Activated naive CD8-positive, alpha-beta T cell (primary cell): ENCODE results near the gene LDB2.

Experiments
- H3K27ac Mint-ChIP-seq: one replicate; pipeline ENCODE4 v1.8.0; 2021; ENCODE audit warnings: mixed read lengths
- H3K27me3 Mint-ChIP-seq: one replicate; pipeline ENCODE4 v1.8.0; 2021; ENCODE audit warnings: mixed read lengths
- H3K36me3 Mint-ChIP-seq: one replicate; pipeline ENCODE4 v1.8.0; 2021; ENCODE audit warnings: mixed read lengths
- H3K4me1 Mint-ChIP-seq: one replicate; pipeline ENCODE4 v1.8.0; 2021; ENCODE audit warnings: low read depth, mixed read lengths
- H3K4me3 Mint-ChIP-seq: one replicate; pipeline ENCODE4 v1.8.0; 2021; ENCODE audit warnings: mild to moderate bottlenecking, mixed read lengths
- H3K9me3 Mint-ChIP-seq: one replicate; pipeline ENCODE4 v1.8.0; 2021; ENCODE audit warnings: low read depth, mixed read lengths

Gene LDB2

GRCh38 chr4:16865897-16866283, 32.6 kb downstream of the LDB2 start:
- H3K4me1 Mint-ChIP-seq, result no peaks in the 10 kb centered on the region

DNA sequence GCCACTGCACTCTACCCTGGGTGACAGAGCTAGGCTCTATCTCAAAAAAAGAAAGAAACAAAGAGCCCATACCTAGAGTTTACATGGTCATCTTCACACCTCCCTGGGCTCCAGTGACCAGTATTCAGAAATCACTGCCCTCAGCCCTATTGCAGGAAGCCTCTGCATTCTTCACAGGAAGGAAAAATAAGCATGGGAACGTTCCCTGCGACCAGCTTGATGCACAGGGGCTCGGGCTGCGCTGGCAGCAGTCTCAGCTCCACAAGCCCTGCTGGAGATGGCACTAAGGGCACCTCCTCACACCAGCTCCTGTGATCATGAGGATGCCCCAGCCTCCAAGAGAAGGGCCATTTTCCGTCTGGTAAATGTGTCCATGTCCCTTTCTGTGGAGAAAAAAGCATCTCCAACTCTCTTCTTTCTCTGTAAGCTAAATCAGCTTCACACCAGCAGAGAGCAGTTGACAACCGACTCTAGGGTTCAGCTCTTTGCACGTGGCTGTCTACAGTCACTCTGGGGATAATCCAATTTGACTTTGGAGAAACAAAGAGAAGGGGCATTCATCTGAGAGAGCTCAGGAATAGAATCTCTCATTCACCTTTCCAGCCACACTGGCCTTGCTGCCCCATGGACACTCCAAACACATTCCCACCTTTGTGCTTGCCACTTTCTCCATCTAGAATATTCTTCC, 33.1 kb downstream of the LDB2 start:
- no peaks in the 10 kb centered on the region for H3K36me3 Mint-ChIP-seq

More at GRCh38 chr4:16865897-16866283, 32.6 kb downstream of the LDB2 start:
- Mint-ChIP-seq H3K4me3 (no peak overlapping the region), H3K9me3 (no peaks in the 10 kb centered on the region), H3K27ac (no peak overlapping the region), H3K27me3 (peaks cover 1% of the 10 kb centered on the region), H3K36me3 (no peaks in the 10 kb centered on the region)

DNA sequence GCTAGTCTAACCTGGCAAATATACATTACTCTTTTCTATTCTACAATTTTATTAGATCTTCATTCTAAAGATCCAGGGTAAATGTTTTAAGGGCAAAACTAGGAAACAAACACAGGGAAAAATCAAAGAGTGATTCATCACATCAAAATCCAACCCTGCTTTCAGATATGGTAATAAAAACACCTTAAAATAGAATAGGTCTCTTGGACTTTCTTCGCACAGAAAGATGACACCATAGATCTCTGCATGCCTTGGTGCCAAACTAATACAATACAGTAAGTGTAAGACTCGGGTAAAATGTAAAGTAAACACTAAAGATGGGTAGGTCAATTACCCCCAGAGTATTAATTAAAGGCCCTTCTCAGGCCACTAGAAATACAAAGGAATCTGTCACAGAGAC, 34.2 kb downstream of the LDB2 start:
- no peaks in the 10 kb centered on the region for H3K4me1 Mint-ChIP-seq
- no peak overlapping the region for H3K27ac Mint-ChIP-seq
- peaks cover 1% of the 10 kb centered on the region for H3K27me3 Mint-ChIP-seq

More for the DNA sequence above, 33.1 kb downstream of the LDB2 start:
- H3K9me3 Mint-ChIP-seq, result no peaks in the 10 kb centered on the region
- H3K27me3 Mint-ChIP-seq, result peaks cover 1% of the 10 kb centered on the region
- no peak overlapping the region for H3K4me3 Mint-ChIP-seq
- H3K4me1 Mint-ChIP-seq, result no peaks in the 10 kb centered on the region
- no peak overlapping the region for H3K27ac Mint-ChIP-seq

GRCh38 chr4:16862697-16863096, 35.7 kb downstream of the LDB2 start:
- H3K27me3 Mint-ChIP-seq, result peaks cover 1% of the 10 kb centered on the region
- no peak overlapping the region for H3K27ac Mint-ChIP-seq
- H3K36me3 Mint-ChIP-seq, result no peaks in the 10 kb centered on the region
- no peak overlapping the region for H3K4me3 Mint-ChIP-seq
- H3K4me1 Mint-ChIP-seq, result no peaks in the 10 kb centered on the region
- no peaks in the 10 kb centered on the region for H3K9me3 Mint-ChIP-seq

More for the DNA sequence above, 34.2 kb downstream of the LDB2 start:
- Mint-ChIP-seq H3K9me3 (no peaks in the 10 kb centered on the region), H3K36me3 (no peaks in the 10 kb centered on the region), H3K4me3 (no peak overlapping the region)

GRCh38 chr4:16860516-16860915, 37.9 kb downstream of the LDB2 start:
- Mint-ChIP-seq H3K4me1 (no peaks in the 10 kb centered on the region), H3K4me3 (no peak overlapping the region), H3K9me3 (no peaks in the 10 kb centered on the region), H3K27ac (no peak overlapping the region), H3K27me3 (peaks cover 1% of the 10 kb centered on the region), H3K36me3 (no peaks in the 10 kb centered on the region)

- Mint-ChIP-seq H3K4me3 (no peak overlapping the region), H3K27me3 (no peaks in the 10 kb centered on the region), H3K9me3 (no peaks in the 10 kb centered on the region), H3K27ac (no peak overlapping the region), H3K4me1 (no peaks in the 10 kb centered on the region), H3K36me3 (no peaks in the 10 kb centered on the region)
Measured at GRCh38 chr4:16859031-16859430, 39.4 kb downstream of the LDB2 start.

GRCh38 chr4:16858275-16858752, 40.1 kb downstream of the LDB2 start:
- H3K27me3 Mint-ChIP-seq, result no peaks in the 10 kb centered on the region
- no peak overlapping the region for H3K27ac Mint-ChIP-seq
- no peaks in the 10 kb centered on the region for H3K4me1 Mint-ChIP-seq
- H3K4me3 Mint-ChIP-seq, result no peak overlapping the region
- H3K36me3 Mint-ChIP-seq, result no peaks in the 10 kb centered on the region
- no peaks in the 10 kb centered on the region for H3K9me3 Mint-ChIP-seq

GRCh38 chr4:16857425-16857824, 41.0 kb downstream of the LDB2 start:
- Mint-ChIP-seq H3K9me3 (no peaks in the 10 kb centered on the region), H3K36me3 (no peaks in the 10 kb centered on the region), H3K4me3 (no peak overlapping the region), H3K4me1 (no peaks in the 10 kb centered on the region), H3K27me3 (no peaks in the 10 kb centered on the region), H3K27ac (no peak overlapping the region)

DNA sequence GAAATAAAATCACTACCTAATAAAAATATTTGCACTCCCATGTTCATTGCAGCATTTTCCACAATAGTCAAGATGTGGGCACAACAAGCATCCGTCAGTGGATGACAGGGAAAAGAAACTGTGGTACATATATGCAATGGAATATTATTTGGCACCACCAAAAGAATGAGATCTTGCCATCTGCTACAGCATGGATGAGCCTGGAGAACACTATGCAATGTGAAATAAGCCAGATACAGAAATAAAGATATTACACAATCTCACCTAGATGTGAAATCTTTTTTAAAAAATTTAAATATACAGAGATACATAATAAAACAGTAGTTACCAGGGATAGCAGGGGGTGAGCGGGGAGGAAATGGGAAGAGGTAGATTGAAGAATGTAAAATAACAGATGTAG, 44.8 kb downstream of the LDB2 start:
- peaks cover 2% of the 10 kb centered on the region for H3K27me3 Mint-ChIP-seq
- no peaks in the 10 kb centered on the region for H3K36me3 Mint-ChIP-seq
- H3K4me3 Mint-ChIP-seq, result no peak overlapping the region
- no peak overlapping the region for H3K27ac Mint-ChIP-seq
- H3K4me1 Mint-ChIP-seq, result no peaks in the 10 kb centered on the region
- no peaks in the 10 kb centered on the region for H3K9me3 Mint-ChIP-seq

- no peak overlapping the region for H3K4me3 Mint-ChIP-seq
- no peaks in the 10 kb centered on the region for H3K4me1 Mint-ChIP-seq
- H3K27ac Mint-ChIP-seq, result no peak overlapping the region
- no peaks in the 10 kb centered on the region for H3K36me3 Mint-ChIP-seq
- peaks cover 2% of the 10 kb centered on the region for H3K27me3 Mint-ChIP-seq
- no peaks in the 10 kb centered on the region for H3K9me3 Mint-ChIP-seq
Measured at GRCh38 chr4:16852644-16853043, 45.8 kb downstream of the LDB2 start.

DNA sequence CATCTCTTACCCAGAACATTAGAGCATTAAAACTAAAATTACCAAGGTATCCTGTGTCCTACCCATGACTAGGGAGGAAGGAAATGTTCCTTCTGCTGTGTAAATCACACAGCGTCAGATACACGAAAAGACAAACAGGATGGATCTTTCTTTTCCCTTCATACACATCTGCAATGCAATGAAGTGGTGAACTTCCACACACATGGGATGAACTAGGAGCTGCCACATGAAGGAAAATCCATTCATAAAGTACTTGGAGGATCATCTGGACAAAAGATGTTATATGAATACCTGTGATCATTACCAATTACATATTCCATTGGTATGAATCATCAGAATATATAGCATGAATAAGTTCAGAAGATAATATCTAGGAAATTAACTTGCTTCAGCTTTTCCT, 46.2 kb downstream of the LDB2 start:
- H3K4me3 Mint-ChIP-seq, result no peak overlapping the region

GRCh38 chr4:16846540-16847117, 51.8 kb downstream of the LDB2 start:
- no peaks in the 10 kb centered on the region for H3K4me1 Mint-ChIP-seq
- no peaks in the 10 kb centered on the region for H3K9me3 Mint-ChIP-seq
- no peak overlapping the region for H3K27ac Mint-ChIP-seq

More for the DNA sequence above, 46.2 kb downstream of the LDB2 start:
- Mint-ChIP-seq H3K27ac (no peak overlapping the region), H3K27me3 (peaks cover 2% of the 10 kb centered on the region), H3K4me1 (no peaks in the 10 kb centered on the region), H3K9me3 (no peaks in the 10 kb centered on the region), H3K36me3 (no peaks in the 10 kb centered on the region)

DNA sequence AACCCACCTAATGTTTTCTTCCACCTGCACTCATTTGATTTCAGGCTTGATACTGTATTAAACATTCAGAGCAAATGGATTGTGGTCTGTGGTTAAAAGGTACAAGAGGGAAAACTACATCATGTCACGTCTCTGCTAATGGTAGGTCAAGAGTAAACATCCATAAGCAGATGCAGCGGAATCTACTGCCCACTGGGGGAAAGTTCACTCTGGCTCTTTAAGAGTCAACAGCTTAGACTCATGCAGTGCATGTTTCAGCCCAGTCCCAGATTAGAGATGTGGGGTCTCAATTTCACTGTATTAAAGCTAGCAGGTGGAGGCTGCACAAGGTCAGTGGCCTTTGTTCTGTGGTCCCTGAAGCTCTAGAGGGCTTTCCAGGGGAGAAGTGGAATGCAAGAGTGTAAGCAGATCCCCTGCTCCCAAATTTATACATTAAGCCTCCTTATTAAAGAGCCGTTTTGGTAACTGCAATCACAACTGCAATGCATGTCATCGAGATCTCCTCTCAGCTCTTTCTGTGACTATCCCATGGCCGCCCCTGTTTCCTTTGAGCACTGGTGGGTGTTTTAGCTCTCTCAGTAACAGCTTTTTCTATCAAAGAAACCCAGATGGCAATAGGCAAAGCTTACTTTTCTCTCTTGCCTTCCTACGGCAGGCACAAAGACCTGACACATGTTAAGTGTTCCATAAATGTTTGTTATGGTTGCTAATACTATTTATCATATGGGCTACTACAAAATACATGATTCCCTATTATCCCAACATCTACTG, 53.4 kb downstream of the LDB2 start:
- peaks cover 2% of the 10 kb centered on the region for H3K27me3 Mint-ChIP-seq
- H3K9me3 Mint-ChIP-seq, result no peaks in the 10 kb centered on the region
- H3K27ac Mint-ChIP-seq, result no peak overlapping the region
- H3K4me1 Mint-ChIP-seq, result no peaks in the 10 kb centered on the region
- H3K36me3 Mint-ChIP-seq, result no peaks in the 10 kb centered on the region
- no peak overlapping the region for H3K4me3 Mint-ChIP-seq

More at GRCh38 chr4:16846540-16847117, 51.8 kb downstream of the LDB2 start:
- Mint-ChIP-seq H3K36me3 (no peaks in the 10 kb centered on the region), H3K27me3 (peaks cover 2% of the 10 kb centered on the region), H3K4me3 (no peak overlapping the region)

DNA sequence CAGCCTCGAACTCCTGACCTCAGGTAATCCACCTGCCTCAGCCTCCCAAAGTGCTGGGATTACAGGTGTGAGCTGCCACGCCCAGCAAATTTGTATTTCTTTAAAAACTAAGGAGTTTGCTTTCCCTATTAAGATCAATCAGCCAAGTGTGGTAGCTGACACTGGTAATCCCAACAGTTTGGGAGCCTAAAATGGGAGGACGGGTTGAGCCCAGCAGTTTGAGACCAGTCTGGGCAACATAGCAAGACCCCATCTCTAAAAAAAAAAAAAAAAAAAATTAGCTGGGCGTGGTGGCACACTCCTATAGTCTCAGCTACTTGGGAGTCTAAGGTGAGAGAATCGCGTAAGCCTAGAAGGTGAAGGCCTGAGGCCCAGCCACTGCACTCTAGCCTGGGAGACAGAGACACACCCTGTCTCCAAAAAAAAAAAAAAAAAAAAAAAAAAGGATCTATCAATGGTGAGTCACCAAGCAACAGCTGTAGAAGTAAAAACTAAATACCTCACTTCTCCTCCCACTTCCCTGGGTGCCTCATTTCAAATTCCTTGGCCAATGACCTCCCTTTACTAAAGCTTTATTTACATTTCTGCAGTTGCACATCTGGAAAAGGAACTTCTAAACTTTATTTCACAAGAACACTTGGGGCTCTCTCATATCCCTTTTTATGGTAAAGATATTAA, 54.5 kb downstream of the LDB2 start:
- Mint-ChIP-seq H3K4me1 (no peaks in the 10 kb centered on the region), H3K9me3 (no peaks in the 10 kb centered on the region), H3K4me3 (no peak overlapping the region), H3K27me3 (no peaks in the 10 kb centered on the region), H3K27ac (no peak overlapping the region), H3K36me3 (no peaks in the 10 kb centered on the region)
